ACC112 (cell line): Measurements from ENCODE around the gene FBXW12.
"Not testable (repeated sequence)": the region's sequence is repeated elsewhere in the genome, so short reads cannot be mapped to it uniquely, and the experiment has no call there.

Experiments used
- H2AFZ ChIP-seq: fragments of 200-600 bp; sonication (generic); one replicate; pipeline ENCODE4 v1.6.0; 2017; ENCODE audit warnings: antibody characterized with exemption, low read length; ENCODE audit not compliant: unreplicated experiment
- H3K27ac ChIP-seq: fragments of 200-600 bp; sonication (generic); 2 replicates; pipeline ENCODE4 v1.5.1; 2014; ENCODE audit warnings: low read depth, mild to moderate bottlenecking, antibody characterized with exemption, low read length, moderate library complexity
- H3K27me3 ChIP-seq: fragments of 200-600 bp; sonication (generic); 2 replicates; pipeline ENCODE4 v1.6.1; 2014; ENCODE audit warnings: mild to moderate bottlenecking, antibody characterized with exemption, low read length, moderate library complexity, mixed read lengths; ENCODE audit not compliant: insufficient read depth
- H3K36me3 ChIP-seq: fragments of 200-600 bp; sonication (generic); 2 replicates; pipeline ENCODE4 v1.6.1; 2016; ENCODE audit warnings: mild to moderate bottlenecking, antibody characterized with exemption, low read length, moderate library complexity, mixed read lengths; ENCODE audit not compliant: insufficient read depth
- H3K4me1 ChIP-seq: fragments of 200-600 bp; sonication (generic); one replicate; pipeline ENCODE4 v1.6.1; 2016; ENCODE audit warnings: low read length, mixed read lengths; ENCODE audit not compliant: insufficient read depth, unreplicated experiment, control insufficient read depth
- H3K4me3 ChIP-seq: fragments of 200-600 bp; sonication (generic); 2 replicates; pipeline ENCODE4 v1.5.1; 2014; ENCODE audit warnings: mild to moderate bottlenecking, low read depth, low read length
- H3K79me2 ChIP-seq: fragments of 200-600 bp; sonication (generic); one replicate; pipeline ENCODE4 v1.6.0; 2016; ENCODE audit warnings: low read length; ENCODE audit not compliant: control insufficient read depth, unreplicated experiment, insufficient read depth

The FBXW12 gene, protein sequence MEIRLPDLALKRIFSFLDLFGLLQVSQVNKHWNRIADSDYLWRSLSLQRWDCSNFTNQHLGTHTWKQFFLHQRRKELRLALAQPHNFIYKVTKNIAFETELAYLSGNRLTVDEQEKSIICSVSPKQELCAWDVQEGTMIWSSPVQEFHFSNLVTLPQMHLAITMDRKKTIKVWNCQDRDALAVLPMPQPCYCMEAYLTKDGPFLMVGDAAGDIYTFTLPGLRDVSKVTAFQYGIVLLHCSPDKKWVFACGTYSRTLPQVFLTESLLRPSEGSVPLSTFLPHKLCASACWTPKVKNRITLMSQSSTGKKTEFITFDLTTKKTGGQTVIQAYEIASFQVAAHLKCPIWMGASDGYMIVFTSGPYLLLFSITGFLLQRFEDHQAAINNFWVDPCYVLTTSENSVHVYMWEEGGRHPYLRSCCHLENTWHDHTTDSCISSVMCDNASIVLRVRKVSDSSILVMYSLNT

DNA sequence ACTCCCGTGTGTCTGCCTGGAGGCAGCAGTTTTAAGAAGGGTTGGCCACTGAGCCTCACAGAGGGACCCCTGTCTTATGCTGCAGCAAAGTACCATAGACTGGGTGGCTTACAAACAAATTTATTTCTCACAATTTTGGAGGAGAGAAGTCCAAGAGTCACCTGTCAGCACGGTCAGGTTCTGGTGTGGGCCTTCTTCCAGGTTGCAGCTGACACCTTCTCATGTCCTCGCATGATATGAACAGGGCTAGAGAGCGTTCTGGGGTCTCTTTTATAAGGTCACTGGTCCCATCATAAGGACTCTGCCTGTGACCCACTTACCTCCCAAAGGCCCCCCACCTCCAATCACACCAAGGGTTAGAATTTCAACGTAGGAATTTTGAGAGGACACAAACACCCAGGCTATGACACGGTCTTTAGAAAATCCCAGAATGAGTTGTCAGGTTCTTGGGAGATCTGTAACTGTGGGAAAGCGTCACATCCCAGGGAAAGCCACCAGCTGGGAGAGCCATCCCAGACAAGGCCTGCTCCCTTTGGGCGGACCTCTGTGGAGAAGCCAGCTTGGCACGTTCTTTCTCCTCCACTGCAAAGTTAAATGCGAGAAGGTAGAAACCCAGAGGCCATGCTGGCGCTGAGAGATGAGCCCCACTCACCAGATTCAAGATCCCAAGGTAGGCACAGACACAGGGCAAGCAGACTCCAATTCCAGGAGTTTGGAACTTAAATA lies at the start of gene FBXW12:
FBXW12 (plus strand) TSS at position 569 of the 726 bp plus-strand sequence. CDS start 549 bp downstream, outside the sequence.
- Histone ChIP-seq H3K4me1 (no peaks in the 10 kb centered on the region), H2AFZ (no peak within 1 kb of the TSS), H3K36me3 (no peaks in the 10 kb centered on the region), H3K79me2 (no peaks in the 10 kb centered on the region), H3K27me3 (peaks cover 7% of the 10 kb centered on the region), H3K27ac (no peak within 1 kb of the TSS), H3K4me3 (no peak within 1 kb of the TSS)

DNA sequence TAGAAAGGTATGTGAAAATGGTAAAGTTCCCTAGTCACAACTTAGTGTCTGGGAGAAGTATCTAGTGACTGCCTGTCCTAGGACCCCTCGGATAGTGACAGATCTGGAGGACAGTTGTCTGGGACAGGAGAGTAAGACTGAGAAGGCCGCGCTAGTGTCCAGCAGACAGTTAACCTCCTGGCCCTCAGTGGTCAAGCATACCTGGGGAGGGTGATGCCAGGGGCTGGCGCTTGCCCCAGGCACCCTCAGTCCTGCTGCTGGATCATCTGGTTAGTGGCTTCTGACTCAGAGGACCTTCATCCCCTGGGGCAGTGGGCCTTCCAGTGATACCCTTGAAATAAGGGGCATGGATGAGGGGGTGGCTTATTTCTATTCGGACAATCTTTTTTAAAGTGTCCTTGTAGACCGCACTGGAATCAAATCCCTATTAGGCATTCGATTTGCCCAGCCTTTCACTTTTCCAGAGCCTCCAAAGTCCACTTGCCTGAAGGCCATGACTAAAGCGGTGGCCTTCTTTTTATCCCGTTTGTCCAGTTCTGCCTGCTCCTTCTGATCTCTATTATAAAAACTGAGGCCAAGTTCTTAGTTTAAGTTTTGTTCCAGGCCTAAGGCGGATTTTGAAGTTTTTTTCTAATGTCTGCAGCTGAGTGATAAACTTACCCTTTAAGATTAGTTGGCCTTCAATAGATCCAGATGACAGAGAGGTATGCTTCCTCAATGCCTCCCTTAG lies 40.1 kb upstream of the FBXW12 start:
- not testable (repeated sequence) for H3K4me1 ChIP-seq, H3K36me3 ChIP-seq, H2AFZ ChIP-seq, H3K27ac ChIP-seq, H3K4me3 ChIP-seq, H3K79me2 ChIP-seq
- H3K27me3 ChIP-seq: peaks cover 42% of the 10 kb centered on the region

DNA sequence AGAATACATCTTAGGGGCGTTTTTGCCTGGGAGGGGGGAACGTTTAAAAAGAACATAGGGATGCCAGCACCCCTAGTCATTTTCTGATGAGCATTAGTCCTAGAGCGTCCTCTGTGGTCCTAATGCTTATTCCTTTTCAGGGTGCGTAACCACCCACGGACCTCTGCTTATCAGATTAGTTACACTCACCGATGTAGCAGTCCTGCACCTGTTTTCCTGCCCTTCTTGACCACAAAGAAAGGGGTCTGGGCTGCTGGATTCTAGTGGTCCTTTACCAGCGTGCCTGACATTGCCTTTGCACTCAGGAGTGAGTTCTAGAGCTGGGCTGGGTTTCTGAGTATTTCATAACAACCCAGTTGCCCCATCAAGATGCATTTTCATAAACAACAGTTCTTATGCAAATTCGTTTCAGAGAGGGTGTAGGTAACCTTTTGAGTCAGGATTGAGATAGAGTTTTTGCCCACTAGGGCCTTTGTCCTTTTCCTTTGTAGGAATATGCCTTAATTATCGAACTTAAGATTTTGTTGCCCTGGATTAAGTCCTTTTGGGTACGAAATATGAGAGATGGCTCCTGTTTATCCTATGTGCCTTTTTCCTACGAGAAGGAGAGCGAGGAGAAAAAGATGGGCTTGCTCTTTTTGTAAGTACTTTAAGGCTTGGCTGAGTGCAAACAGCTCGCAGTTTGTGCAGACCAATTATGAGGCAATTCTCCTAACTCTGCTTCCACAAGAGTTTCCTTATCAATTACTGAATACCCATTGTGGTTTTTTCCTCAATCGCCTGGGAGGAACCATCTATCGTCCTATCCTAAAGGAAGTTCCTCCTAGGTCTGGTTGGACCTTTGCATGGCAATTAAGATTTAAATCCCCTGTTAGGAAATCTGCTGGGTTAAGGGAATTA lies 38.4 kb upstream of the FBXW12 start, which contains the start of gene SPINK8:
SPINK8 (minus strand) TSS at position 316 of the 900 bp plus-strand sequence. CDS start 5,320 bp downstream, outside the sequence.
- not testable (repeated sequence) for H3K4me3 ChIP-seq, H3K4me1 ChIP-seq, H3K79me2 ChIP-seq, H3K36me3 ChIP-seq, H3K27ac ChIP-seq, H2AFZ ChIP-seq
- H3K27me3 ChIP-seq: peaks cover 35% of the 10 kb centered on the region

DNA sequence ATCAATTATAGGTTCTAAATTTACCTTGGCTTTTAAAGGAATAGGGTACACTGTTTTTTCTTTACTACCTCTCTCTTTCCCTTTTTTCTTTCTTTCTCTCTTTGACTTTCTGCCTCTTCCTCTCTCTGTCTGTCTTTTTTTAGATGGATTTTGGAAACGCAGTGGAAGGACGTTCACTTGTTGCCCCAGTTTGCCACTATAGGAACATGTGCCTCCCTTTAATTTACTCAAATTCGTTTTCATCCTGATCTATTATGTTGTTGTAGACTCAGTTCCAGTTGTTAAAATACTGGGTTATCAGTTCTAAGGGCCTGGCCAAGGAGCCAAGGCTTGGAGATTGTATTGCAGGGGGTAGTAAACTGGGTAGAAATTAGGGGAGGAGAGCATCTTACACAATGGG lies 37.4 kb upstream of the FBXW12 start:
- Histone ChIP-seq H2AFZ (no peak overlapping the region), H3K27ac (no peak overlapping the region), H3K79me2 (no peaks in the 10 kb centered on the region), H3K27me3 (peaks cover 35% of the 10 kb centered on the region), H3K4me3 (no peak overlapping the region), H3K4me1 (peaks cover 4% of the 10 kb centered on the region), H3K36me3 (no peaks in the 10 kb centered on the region)

DNA sequence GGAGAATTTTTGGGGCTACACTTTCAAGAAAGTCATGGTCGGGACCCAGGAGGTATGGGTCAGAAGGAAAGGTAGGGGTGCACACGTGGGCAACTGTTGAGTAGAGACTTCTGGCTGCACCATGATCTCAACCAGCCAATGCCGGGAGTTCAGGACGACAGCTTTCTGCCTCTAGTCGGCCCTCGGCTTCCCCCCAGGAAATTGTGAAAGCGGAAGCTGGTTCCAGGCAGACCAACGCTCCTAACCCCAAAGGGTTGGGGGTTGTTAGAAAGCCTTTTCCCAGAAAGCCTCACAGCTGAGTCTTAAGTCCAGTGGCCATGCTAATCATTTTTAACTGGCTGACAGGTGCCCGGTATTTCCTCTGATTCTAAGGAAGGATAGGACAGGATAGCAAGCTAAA lies 36.7 kb upstream of the FBXW12 start:
- H3K27ac ChIP-seq: not testable (repeated sequence)
- H3K27me3 ChIP-seq: peaks cover 35% of the 10 kb centered on the region

DNA sequence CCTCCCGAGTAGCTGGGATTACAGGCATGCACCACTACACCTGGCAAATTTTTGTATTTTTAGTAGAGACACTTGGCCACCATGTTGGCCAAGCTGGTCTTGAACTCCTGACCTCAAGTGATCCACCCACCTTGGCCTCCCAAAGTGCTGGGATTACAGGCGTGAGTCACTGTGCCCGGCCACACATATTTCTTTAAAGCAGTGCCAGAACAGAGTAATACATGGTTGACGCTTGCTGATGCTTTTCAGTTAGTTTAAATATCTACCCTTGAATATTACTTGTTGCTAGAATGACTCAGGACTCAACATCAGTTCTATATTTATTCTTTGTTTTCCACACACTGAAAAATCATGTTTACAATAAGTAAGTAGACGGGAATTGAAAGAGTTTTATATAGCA lies 34.5 kb upstream of the FBXW12 start:
- not testable (repeated sequence) for H3K27ac ChIP-seq, H3K79me2 ChIP-seq, H3K4me3 ChIP-seq, H3K36me3 ChIP-seq, H2AFZ ChIP-seq, H3K4me1 ChIP-seq
- peaks cover 31% of the 10 kb centered on the region for H3K27me3 ChIP-seq

More for the DNA sequence above, 36.7 kb upstream of the FBXW12 start:
- H2AFZ ChIP-seq, H3K79me2 ChIP-seq, H3K4me1 ChIP-seq, H3K36me3 ChIP-seq, H3K4me3 ChIP-seq: not testable (repeated sequence)

DNA sequence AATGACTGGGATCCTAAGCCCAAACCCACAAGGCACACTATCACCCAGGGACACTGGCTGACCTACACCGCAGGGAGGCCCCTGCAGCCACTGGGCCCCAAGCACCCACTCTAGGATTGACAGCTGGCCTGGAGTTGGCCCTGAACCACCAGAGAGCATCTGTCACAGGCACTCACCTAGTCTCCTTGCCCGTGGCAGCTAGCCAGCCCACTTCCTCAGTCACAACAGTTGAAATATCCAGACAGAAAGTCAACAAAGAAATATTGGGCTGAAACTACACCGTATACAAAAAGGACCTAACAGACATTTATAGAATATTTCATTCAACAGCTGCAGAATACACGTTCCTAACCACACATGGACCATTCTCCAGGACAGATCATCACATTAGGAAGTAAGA lies 33.4 kb upstream of the FBXW12 start:
- Histone ChIP-seq H3K36me3 (no peaks in the 10 kb centered on the region), H3K79me2 (no peaks in the 10 kb centered on the region), H3K27me3 (peaks cover 20% of the 10 kb centered on the region), H3K27ac (no peak overlapping the region), H3K4me3 (no peak overlapping the region), H2AFZ (no peak overlapping the region), H3K4me1 (peaks cover 4% of the 10 kb centered on the region)

DNA sequence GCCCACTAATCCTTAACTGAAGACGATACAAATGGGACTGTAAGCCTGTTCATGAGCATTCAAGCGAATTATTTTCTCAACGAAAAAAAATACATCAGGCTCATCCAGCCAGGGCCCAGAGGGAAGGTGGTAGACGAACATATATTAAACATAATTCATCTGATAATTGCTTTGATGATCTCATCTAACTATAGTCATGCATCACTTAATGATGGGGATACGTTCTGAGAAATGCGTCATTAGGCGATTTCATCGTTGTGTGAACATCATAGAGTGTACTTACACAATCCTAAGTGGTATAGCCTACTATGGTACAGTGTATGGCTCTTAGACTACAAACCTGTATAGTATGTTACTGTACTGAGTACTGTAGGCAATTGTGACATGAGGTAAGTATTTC lies 28.6 kb upstream of the FBXW12 start:
- H3K79me2 ChIP-seq: no peaks in the 10 kb centered on the region
- H3K4me3 ChIP-seq: no peak overlapping the region
- no peak overlapping the region for H2AFZ ChIP-seq
- peaks cover 11% of the 10 kb centered on the region for H3K27me3 ChIP-seq
- no peaks in the 10 kb centered on the region for H3K4me1 ChIP-seq
- H3K27ac ChIP-seq: no peak overlapping the region
- H3K36me3 ChIP-seq: no peaks in the 10 kb centered on the region

DNA sequence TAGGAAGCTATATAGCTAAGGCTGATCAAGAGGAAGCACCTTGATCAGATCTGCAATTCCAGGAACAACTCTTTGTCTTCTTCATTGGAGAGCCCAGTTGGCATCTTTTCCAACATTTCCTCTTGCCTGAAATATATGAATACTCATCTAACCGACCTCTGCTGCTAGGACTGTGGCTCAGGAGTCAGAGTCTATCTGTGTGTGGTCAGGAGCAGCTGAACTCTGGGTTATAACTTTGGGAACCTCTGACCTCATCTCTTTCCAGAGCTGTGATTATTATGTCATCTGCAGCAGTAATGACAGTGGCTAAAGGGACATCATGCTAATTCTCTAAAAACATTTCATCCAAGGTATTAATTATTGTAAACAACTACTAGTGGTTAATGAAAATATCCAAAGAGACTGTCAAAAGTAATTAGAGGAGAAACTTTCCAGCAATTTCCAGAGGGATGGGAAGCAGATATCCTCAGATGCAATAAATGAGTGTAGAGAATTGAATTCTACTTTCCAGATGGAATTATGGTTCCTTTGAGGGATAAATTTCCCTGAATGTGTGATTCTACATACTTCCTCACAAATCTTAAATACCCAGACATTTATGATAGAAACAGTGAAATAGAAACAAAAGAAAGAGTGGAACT lies 27.0 kb upstream of the FBXW12 start:
- Histone ChIP-seq H3K4me3 (no peak overlapping the region), H3K27ac (no peak overlapping the region), H2AFZ (no peak overlapping the region), H3K27me3 (peaks cover 11% of the 10 kb centered on the region), H3K79me2 (no peaks in the 10 kb centered on the region), H3K36me3 (no peaks in the 10 kb centered on the region), H3K4me1 (no peaks in the 10 kb centered on the region)
